NOMO-1 treated with dmso at 0.1 percent for 144 hours (cell line): Measurements from ENCODE around the gene CNGA2.

Experiments
- DNase-seq: peaks from one replicate; lab custom pipeline; 2025; ENCODE audit not compliant: unreplicated experiment; lab: John Stamatoyannopoulos, UW

The CNGA2 gene

DNA sequence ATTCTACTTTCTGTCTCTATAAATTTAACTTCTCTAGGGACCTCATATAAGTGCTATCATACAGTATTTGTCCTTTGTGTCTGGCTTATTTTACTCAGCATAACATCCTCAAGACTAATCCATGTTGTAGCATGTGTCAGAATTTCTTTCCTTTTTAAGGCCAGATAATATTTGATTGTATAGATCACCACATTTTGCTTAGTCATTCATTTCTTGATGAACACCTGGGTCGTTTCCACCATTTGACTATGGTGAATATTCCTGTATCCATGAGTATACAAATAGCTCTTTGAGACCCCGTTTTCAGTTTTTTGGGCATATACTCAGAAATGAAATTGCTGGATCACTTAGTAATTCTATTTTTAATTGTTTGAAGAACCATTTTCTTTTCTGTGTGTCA is 12.0 kb downstream of the CNGA2 start:
- no peak for DNase-seq

DNA sequence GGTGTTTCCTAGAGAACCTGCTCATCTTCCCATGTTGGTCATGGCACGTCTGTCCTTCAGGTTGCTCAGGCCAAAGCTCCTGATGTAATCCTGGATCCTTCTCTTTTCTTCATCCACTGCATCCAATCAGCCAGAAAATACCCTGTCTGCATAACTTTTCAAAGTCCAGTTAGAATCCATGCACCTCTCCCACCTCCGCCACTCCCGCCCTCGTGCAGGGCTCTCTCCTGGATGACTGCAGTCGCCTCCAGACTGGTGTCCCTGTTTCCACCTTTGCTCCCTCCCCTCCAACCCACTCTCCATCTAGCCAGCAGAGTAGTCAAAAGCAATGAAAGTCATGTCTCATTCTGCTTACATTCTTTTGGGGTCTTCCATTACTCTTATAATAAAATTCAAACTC is 16.0 kb downstream of the CNGA2 start:
- DNase-seq = no peak

DNA sequence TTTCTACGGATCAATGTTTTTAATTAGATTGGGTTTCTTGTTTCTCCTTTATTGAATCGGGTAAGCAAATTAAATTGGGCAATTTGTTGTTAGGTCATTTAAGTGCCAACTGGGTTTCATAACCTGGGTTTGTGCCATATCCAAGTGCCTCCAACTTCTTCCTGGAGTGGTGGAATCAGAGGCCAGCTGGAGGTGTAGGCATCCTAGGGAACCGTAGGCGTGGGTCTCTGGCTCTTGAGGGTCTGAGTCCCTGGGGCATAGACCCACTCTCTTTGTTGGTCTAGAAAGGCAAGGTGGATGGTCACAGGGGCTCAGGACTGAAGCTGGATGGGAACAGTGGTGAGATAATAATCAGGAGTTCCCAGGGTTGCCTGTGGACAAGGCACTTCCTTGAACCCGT is 18.3 kb downstream of the CNGA2 start:
- no peak for DNase-seq

DNA sequence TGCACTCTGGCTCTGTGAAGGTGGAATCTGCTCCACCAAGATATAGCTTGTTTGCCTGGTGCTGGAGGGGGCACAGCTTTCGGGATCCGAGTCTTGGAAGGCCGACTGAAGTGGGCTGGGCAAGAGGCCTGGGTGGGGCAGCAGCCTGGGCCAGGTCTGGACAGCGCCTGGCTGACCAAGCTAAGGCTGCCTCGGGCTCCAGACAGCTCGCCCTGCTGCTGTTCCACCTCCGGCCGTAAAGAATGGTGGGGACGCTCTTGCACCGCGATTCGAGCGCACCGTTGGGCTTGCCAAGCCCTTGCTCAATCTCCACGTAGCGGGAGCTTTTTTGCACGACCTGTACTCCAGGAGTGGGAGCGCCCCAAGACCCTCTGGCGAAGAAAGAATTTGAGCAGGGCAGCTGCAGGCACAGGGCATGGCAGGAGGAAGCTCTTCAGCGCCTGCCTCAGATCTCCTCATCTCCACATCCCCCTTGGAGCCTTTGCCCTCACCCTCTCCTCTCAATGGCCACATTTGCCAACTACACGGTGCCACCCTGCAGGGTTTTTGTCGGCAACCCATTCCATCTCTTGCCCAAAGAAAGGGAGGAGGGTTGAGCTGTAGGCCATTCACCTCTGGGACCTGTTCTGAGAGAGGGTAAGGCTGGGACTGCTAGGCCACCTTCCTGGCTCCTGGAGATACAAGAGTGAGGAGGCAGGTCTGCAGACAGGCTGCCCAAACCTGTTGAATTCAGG is 18.9 kb downstream of the CNGA2 start:
- DNase-seq = peak; percentile 18

DNA sequence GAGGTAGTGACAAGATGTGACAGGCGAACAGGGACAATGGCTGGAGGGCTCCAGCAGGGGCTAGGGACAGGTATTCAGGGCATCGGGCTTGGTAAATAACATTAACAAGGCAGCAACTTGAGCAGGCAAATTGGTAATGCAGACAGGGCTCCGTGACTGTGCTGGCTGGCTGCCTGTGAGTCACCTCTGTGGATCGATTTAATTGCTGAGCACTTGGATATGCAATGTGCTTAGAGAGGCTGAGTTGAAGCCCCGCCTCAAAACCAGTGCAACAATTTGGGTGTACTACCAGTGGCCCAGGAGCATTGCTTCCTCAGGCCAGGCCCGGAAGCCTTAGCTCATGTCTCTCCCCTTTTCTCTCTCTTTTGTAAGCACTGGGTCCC is 19.5 kb downstream of the CNGA2 start:
- DNase-seq = no peak

DNA sequence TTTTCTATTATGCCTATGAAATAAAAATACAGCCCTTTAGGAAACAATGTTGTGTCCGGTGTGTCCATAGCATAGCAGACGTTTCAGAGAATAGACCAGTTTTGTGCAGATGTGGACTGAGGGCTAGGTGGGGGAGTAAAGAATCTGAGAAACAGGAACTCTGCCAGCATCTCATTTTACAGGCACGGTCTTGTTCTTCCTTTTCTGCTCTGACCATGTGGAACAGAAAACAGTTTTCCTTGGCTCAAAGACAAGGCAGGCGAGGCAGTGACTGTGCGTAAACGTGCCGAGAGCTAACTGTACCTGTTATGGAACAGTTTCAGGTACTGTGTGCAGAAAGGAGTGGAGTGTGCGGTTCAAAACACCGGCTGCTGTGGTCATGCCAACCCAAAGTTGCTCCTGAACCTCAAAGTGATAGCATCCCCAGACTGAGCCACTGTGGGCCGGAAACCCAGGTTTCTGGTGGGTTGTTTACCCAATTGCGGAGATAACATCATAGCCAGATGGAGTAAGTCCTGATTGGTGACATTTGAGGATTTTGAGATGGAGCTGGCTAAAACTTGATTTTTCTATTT is 20.2 kb downstream of the CNGA2 start:
- DNase-seq = no peak

DNA sequence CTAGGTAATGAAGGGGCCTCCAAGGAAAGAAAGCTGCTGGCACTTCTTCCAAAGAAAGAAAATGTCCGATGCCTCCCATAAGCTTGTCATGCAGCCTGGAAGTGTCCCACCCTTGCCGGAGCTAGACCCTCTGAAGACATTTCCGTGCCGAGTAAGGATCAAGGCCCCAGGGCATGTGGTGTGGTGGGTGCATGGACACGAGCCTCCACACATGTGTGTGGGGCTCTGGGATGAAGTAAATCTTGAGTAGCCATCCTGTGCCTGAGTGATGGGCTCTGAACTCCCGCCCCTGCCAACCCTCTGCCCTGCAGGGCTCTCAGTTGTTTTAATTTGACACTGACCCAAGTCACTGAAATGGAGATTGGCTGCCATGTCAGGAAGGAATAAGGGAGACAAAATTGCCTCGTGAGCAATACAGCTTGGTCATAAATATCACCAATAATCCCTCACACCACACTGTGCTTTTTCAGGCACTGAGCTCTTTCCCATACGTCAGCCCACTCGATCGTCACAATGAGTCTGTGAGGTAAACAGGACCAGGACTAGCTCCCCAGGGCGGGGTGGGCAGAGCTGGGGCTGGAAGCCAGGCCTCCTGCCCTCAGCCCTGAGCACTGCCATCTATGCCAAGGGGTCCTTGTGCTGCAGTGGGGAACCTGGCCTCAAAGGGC is 24.6 kb downstream of the CNGA2 start:
- DNase-seq = no peak

DNA sequence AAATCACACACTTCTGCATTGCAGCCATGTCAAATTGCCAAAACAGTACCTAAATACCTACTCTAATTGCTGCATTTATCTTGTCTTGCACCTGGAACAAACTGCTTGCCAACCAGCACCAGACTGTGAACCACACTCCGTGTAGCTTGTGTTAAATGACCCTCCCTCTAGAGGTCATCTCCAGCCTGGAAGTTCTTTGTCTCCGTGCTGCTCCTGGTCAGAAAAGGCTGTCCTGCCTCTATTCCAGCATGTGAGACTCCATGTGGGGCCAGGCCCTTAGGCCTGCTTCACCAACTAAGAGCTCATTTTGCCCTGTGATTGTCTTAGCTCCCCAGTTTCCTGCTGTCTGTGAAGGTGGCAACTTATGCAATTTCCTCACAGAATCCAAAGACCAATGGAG is 28.3 kb downstream of the CNGA2 start:
- no peak for DNase-seq

DNA sequence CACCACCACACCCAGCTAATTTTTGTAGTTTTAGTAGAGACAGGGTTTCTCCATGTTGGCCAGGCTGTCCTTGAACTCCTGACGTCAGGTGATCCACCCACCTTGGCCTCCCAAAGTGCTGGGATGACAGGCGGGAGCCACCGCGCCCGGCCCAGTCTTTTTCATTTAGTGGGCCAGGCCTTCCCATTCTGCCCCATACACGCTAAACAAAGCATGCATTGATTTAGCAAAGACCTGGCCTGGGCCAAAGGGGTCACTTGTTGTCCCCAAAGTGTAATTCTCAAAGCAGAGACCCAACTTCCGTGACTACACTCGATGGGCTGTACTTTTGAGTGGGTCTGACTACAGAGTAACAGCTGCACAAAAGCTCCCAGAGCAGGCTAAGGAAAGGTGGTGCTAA is 29.2 kb downstream of the CNGA2 start:
- DNase-seq = no peak

DNA sequence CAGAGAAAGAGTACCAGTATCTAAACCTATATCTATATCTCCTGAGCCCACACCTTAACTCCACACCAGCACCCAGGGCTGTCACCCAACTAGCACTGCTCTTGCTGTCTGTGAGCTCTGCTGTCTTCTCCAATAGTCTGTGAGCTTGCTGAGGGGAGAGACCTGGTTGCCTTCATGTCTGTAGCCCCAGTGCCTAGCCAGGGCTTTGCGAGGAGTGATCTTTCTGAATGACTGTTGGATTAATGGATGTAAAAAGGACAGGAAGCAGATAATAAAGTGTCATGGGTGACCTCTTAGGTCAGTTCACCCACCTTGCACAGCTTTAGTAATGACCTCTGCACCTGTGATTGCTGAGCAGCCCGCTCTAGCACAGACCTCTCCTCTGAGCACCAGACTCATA is 30.5 kb downstream of the CNGA2 start:
- DNase-seq = no peak

DNA sequence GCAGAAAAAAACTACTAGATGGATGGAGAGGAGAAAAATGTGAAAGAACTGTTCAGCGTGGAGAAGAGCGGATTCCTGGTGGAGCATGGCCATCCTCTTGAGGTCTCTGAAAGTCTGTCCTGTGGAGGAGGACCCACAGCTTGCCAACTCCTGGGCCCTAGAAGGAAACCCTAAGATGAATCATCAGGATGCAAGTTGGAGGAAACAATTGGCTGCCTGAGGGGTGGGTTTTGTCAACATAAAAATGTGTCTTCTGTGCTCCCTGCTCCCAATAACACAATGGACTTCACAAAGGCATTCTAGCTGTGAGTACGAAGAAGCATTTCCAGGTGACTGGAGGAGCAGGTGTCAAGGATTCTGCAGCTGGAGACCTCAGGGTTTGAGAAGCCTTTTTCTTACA is 37.2 kb downstream of the CNGA2 start:
- DNase-seq = no peak

DNA sequence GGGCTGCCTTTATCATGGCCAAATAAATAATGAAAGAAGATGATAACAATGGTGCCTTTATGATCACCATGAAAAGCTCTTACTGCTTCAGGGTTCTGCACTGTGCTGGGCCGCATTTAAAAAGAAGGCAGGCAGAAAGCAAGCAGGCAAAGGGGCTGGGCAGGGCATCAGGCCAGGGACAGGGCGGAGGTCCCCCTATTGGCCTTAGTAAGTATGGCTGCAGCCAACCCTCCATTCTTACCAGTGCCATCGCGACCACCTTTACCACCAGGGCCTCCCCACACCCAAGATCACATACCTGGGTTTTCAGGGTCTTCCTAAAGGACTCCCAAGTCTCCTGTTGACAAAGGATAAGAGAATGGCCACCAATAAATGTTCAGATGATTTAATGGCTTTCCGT is 38.9 kb downstream of the CNGA2 start:
- DNase-seq = no peak

DNA sequence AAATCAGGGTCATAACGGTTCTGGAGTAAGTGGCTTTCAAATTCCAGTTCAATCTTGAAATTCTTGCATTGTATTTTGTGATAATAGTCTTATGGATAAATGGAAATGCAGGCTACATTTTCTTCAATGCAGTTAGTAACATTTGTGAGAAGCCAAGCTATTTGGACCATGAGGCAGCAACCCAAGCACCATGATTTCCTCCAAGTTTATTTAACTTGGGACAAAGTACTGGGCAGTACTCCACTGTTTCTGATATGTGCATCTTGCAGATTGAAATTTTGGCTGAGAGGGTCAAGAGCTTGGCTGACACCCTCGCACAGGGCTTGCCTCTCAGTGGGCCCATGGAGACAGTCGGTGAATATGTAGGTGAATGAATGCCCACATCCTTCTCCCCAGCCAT is 39.9 kb downstream of the CNGA2 start:
- no peak for DNase-seq

DNA sequence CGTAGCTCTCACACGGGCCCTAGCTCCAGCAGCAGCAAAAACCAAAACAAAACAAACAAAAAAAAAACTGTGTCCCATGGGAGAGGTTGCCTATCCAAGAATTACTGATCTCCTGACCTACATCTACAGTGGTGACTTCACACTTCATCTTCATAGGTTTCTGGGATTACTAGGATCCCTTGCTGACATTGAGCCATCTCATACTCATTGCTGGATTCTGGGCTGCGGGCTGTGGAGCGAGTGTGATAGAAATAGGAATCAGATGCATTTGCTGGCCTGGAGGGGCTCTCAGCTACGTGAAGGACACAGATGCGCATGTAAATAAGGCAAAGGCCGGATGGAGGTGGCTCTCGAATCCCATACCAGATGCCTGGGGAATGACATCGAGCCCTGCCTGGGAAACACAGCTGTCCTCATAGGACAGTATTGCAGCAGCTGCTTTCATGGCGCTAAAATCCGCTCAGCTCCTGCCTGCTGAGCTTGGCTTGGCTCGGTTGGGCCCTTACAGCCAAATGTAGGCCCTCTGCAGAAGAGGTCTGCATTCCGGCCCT is 41.7 kb downstream of the CNGA2 start:
- no peak for DNase-seq

DNA sequence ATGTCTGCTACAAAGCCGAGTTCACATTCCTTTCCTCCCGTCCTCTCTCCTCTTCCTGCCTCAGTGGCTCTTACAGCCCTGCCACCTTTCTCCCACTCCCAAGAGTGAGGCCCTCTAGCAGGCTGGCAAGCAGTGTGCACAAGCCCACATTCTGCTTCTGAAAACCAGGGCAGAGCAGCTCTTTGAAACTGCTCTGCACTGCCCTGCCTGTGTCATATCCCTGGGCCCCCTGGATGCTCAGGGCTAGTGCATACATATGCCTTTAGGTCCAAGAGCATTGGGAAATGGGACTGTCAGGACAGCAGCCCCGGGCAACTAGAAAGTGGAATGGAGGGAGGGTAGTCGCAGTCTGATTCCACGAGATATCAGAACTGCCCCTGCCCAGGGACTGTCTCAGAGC is 42.4 kb downstream of the CNGA2 start:
- no peak for DNase-seq

DNA sequence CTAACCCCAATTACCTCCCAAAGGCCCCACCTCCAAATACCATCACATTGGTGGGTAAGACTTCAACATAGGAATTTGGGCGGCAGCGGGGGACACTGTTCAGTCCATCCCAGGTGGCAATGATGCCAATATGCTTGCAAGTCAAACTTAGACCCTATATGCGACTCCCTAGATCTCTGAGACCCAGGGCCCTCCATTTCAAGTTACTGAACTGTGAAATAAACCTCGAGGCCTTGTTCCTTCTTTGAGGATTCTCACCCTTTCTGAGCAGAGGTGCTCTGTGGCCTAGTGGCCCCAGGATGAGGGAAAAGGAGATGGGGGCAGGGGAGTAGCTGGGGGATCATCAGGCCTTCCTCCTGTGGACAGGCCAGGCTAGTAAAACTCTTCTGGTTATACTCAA is 44.7 kb downstream of the CNGA2 start:
- DNase-seq = no peak

DNA sequence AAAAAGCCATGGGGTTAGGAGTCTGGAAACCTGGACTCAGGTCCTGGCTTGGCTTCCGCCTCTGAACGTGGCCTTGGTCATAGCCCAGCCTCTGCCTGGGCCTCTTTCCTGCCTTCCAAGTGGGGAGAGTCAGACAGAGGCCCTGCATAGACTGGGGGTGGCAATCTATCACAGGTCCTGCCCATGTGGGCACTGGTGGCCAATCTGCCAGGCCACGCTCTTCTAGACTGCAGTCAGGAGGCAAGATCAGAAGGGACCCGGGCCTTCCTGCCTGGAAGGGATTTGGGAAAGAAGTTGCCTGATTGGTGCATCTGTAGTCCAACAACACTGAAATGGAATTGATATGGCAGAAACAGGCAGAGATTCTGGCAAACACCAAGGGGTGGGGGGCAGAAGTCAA is 46.1 kb downstream of the CNGA2 start:
- DNase-seq = no peak

DNA sequence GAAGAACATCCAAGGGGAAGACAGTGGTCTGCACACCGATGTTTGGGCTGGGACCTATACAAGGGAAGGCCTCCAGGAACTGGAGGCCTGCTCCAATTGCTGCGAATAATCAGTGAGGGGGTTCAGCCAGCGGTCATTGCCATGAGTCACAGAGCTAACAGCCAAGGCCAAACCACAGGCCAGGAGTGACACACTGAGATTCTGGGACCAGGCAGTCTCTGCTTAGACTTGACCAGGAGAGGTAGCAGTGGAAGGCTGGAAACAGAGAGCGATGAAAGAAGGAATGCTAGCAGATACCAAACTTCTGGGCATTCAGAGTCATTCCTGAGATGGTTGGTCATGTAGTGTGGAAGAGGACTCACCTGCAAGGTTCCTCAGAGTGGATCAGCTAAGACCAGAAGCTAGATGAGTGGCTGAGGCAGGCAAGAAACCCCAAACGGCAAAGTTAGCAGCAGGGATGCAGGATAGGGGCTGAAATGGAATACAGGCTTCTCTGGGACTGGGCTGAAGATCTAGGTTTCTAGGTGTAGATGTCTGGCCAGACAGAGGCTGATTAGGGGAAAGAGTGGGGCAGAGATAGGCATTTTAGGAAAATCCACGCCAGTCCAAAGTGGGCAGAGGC is 54.7 kb downstream of the CNGA2 start:
- no peak for DNase-seq

DNA sequence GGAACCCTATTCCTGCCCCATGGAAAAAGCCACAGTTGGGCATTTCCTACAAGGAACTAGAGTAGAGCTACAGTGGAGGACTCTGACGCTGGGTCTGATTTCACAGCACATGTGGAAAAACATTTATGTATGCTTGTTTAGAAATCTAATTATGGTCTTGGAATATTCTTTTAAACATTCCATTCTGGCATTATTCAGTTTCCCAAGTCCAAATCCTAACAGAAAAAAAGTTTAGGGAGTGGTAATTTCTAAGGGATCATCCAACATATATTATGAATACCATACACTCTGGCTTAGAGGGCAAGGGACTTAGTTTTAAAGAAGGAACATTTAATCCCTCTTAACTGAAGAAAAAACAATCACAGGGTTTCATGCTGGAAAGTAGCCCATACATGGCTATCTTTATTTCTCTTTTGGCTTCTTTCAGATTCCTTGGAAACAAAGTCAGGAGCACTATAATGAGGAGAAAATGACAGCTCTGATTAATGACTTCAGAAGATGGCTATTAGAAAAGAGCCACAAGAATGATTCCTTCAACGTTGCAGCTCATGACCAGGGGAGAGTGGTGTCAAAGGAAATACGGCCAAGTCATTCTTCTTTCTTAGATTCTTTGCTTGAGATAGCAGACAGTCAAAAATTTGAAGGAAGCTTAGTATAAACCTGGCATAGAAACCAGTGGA is 56.1 kb downstream of the CNGA2 start:
- DNase-seq = no peak

DNA sequence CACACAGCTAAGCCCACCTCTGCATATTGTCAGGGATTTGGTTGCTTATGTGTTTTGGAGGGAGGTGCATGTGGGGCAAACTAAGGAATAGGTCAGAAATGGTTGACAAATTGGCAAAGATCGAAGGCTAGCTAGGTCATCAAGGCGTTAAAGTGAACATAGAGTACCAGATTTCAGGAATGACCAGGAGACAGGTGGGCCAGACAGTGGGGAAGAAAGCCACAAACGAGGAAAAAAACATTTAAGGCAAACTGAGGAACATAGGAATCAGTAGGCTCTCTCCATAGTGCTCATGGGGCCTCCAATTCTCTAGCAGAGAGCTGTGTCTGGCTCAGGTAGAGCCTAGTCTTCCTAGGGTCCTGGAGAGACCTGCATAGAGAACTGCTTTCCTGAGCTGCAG is 57.4 kb downstream of the CNGA2 start:
- no peak for DNase-seq

DNA sequence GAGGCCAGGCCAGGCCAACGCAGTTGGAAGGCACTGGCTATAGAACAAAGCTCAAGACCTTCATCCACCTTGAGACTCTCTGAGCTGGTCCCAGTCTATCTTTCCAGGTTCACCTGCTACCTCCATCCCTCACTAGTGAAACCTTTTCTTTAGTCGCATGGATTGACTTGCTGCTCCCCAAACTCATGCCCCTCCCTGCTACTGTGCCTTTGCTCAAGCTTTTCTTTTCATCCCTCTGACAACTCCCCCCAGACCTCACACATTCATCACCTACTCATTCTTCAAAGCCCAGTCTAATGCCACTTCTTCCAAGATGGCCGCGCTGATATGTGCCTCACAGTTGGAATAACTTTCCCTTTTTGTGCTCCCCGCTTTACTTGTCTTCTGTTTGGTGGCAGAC is 58.0 kb downstream of the CNGA2 start:
- DNase-seq = no peak
